PC-9 (cell line): Measurements from ENCODE around the gene ZNF776.

Experiments
- CTCF ChIP-seq: fragments of 200-600 bp; sonication (generic); conservative IDR thresholded peaks from 2 replicates; pipeline ENCODE4 v1.6.1; 2017; ENCODE audit warnings: mixed run types, antibody characterized with exemption, mild to moderate bottlenecking, moderate library complexity
- EZH2 ChIP-seq: fragments of 200-600 bp; sonication (generic); IDR thresholded peaks from 2 replicates; pipeline ENCODE4 v1.8.0; 2017; ENCODE audit warnings: antibody characterized with exemption, low read depth

GRCh38 chr19:57803594-57804325, 57.1 kb downstream of the ZNF776 start:
- TF ChIP-seq CTCF (no peak), EZH2 (no peak)
